Endothelial cell (in vitro differentiated cells): Measurements from ENCODE around the gene ETV4. TPM values are rescaled to one million over a fixed set of nuclear protein-coding genes. Genes with fewer than 3 reads are reported as not detected.

Source experiments
- DNase-seq: peaks from one replicate; pipeline ENCODE4 v3.0.0; 2021; ENCODE audit warnings: low spot score
- H3K27ac Mint-ChIP-seq: one replicate; pipeline ENCODE4 v1.8.0; 2021; ENCODE audit warnings: mixed read lengths, inconsistent platforms; ENCODE audit not compliant: unreplicated experiment
- H3K27me3 Mint-ChIP-seq: one replicate; pipeline ENCODE4 v1.8.0; 2021; ENCODE audit warnings: mild to moderate bottlenecking, moderate library complexity, mixed read lengths, inconsistent platforms; ENCODE audit not compliant: unreplicated experiment
- H3K36me3 Mint-ChIP-seq: one replicate; pipeline ENCODE4 v1.8.0; 2021; ENCODE audit warnings: mild to moderate bottlenecking, low read depth, mixed read lengths, inconsistent platforms; ENCODE audit not compliant: unreplicated experiment
- H3K4me1 Mint-ChIP-seq: one replicate; pipeline ENCODE4 v1.8.0; 2021; ENCODE audit warnings: mild to moderate bottlenecking, mixed read lengths, inconsistent platforms; ENCODE audit not compliant: unreplicated experiment
- H3K4me3 Mint-ChIP-seq: one replicate; pipeline ENCODE4 v1.8.0; 2021; ENCODE audit warnings: mild to moderate bottlenecking, mixed read lengths, inconsistent platforms; ENCODE audit not compliant: unreplicated experiment
- H3K9me3 Mint-ChIP-seq: one replicate; pipeline ENCODE4 v1.8.0; 2021; ENCODE audit warnings: mixed read lengths, inconsistent platforms; ENCODE audit not compliant: unreplicated experiment
- CTCF ChIP-seq: fragments of 200-600 bp; sonication (generic); IDR thresholded peaks from one replicate; pipeline ENCODE4 v1.5.0; 2021; ENCODE audit warnings: antibody characterized with exemption; ENCODE audit not compliant: unreplicated experiment
- total RNA-seq: library from RNA; stranded (reverse); fragmentation: NEBNext Ultra II Directional; extraction: Animal tissue kit (Norgen Biotek cat#: 25700); gene quantifications from one replicate; pipeline ENCODE4 v1.2.1, GENCODE V29; 2021; ENCODE audit not compliant: unreplicated experiment

The ETV4 gene
- total RNA-seq, 1 donor from 2014 or later, result 37.1 TPM

- peaks cover 53% of the 10 kb centered on the region for H3K4me1 Mint-ChIP-seq
- H3K27me3 Mint-ChIP-seq, result peaks cover 10% of the 10 kb centered on the region
- no peaks in the 10 kb centered on the region for H3K9me3 Mint-ChIP-seq
These were observed 14.2 kb downstream of the ETV4 start for GRCh38 chr17:43531955-43532354.

GRCh38 chr17:43531082-43531378, 15.1 kb downstream of the ETV4 start:
- Mint-ChIP-seq H3K27me3 (peaks cover 6% of the 10 kb centered on the region), H3K27ac (peak overlapping the region; percentile 87), H3K4me3 (no peak overlapping the region), H3K36me3 (peaks cover 10% of the 10 kb centered on the region), H3K9me3 (no peaks in the 10 kb centered on the region), H3K4me1 (peaks cover 55% of the 10 kb centered on the region)
- DNase-seq, result no peak
- no peak for TF ChIP-seq CTCF

More at GRCh38 chr17:43531955-43532354, 14.2 kb downstream of the ETV4 start:
- Mint-ChIP-seq H3K36me3 (peaks cover 11% of the 10 kb centered on the region), H3K4me3 (no peak overlapping the region), H3K27ac (no peak overlapping the region)
- DNase-seq, result no peak
- TF ChIP-seq CTCF, result no peak

GRCh38 chr17:43530288-43531081, 15.7 kb downstream of the ETV4 start:
- DNase-seq, result peak; percentile 70
- Mint-ChIP-seq H3K27me3 (peaks cover 6% of the 10 kb centered on the region), H3K4me3 (peak overlapping the region; percentile 42), H3K27ac (peak overlapping the region; percentile 92), H3K9me3 (no peaks in the 10 kb centered on the region), H3K4me1 (peaks cover 57% of the 10 kb centered on the region), H3K36me3 (peaks cover 9% of the 10 kb centered on the region)
- no peak for TF ChIP-seq CTCF

GRCh38 chr17:43529947-43530287, 16.2 kb downstream of the ETV4 start:
- Mint-ChIP-seq H3K27me3 (peaks cover 6% of the 10 kb centered on the region), H3K36me3 (peaks cover 9% of the 10 kb centered on the region), H3K27ac (peak overlapping the region; percentile 92), H3K4me3 (peak overlapping the region; percentile 42), H3K9me3 (no peaks in the 10 kb centered on the region), H3K4me1 (peaks cover 62% of the 10 kb centered on the region)
- TF ChIP-seq CTCF, result no peak
- DNase-seq, result no peak

- peak overlapping the region; percentile 73 for H3K4me3 Mint-ChIP-seq
- H3K27ac Mint-ChIP-seq, result peak overlapping the region; percentile 45
- H3K9me3 Mint-ChIP-seq, result no peaks in the 10 kb centered on the region
- H3K27me3 Mint-ChIP-seq, result peaks cover 6% of the 10 kb centered on the region
- H3K4me1 Mint-ChIP-seq, result peaks cover 62% of the 10 kb centered on the region
- DNase-seq, result no peak
- TF ChIP-seq CTCF, result no peak
- peaks cover 9% of the 10 kb centered on the region for H3K36me3 Mint-ChIP-seq
These were observed 16.9 kb downstream of the ETV4 start for GRCh38 chr17:43528988-43529814.
